Endothelial cell of umbilical vein (primary cell): ENCODE measurements around the gene CCDC80. TPM values are rescaled to one million over a fixed set of nuclear protein-coding genes. Genes with fewer than 3 reads are reported as not detected.

Experiments used
- BruUV-seq: library from RNA; stranded (reverse); fragments of 400-500 nt; replicated peaks from 2 replicates; lab custom pipeline; 2021; lab: Mats Ljungman, UMichigan
- CTCF ChIA-PET: fragments of 300-600, 350-600 bp; sonication (Branson Sonifier 250); formaldehyde crosslinking; loops from one replicate; lab custom pipeline; 2021; ENCODE audit warnings: antibody characterized with exemption, inconsistent platforms; lab: Charles Lee
- POLR2A ChIA-PET: fragments of 300-600, 350-600 bp; sonication (Branson Sonifier 250); formaldehyde crosslinking; loops from one replicate; lab custom pipeline; 2021; ENCODE audit warnings: antibody characterized with exemption, inconsistent platforms; lab: Charles Lee
- DNase-seq: peaks from one replicate; pipeline ENCODE4 v3.0.0-alpha.2; 2011; ENCODE audit warnings: low read depth, low spot score
- FAIRE-seq: peaks from 2 replicates; lab custom pipeline; 2011; peaks lifted over from hg19 to GRCh38; lab: Jason Lieb, UNC
- H2AFZ ChIP-seq: 2 replicates; pipeline ENCODE4 v1.6.0; 2012; ENCODE audit warnings: low read depth, low read length, control low read depth, inconsistent platforms
- H3K27ac ChIP-seq: 2 replicates; pipeline ENCODE4 v1.5.1; 2011; ENCODE audit warnings: low read depth, mild to moderate bottlenecking, control low read depth, low read length, moderate library complexity; ENCODE audit not compliant: insufficient read depth
- H3K27me3 ChIP-seq, 2 experiments: 2 replicates each; pipeline versions ENCODE4 v1.6.0 to v1.6.1; 2011; ENCODE audit warnings: low read length in 2 of 2, mixed read lengths in 1 of 2; ENCODE audit not compliant: control insufficient read depth in 2 of 2, insufficient read depth in 2 of 2
- H3K36me3 ChIP-seq, 2 experiments: 2 replicates in 1 of 2; 3 replicates in 1 of 2; pipeline ENCODE4 v1.5.1; 2011; ENCODE audit warnings: low read length in 2 of 2, mild to moderate bottlenecking in 1 of 2, moderate library complexity in 1 of 2; ENCODE audit not compliant: control insufficient read depth in 2 of 2, insufficient read depth in 2 of 2; ENCODE audit errors: extremely low read depth in 1 of 2
- H3K4me1 ChIP-seq: 3 replicates; pipeline ENCODE4 v1.5.1; 2011; ENCODE audit warnings: mild to moderate bottlenecking, low read length; ENCODE audit not compliant: control insufficient read depth, insufficient read depth; ENCODE audit errors: extremely low read depth
- H3K4me2 ChIP-seq: 2 replicates; pipeline ENCODE4 v1.6.1; 2011; ENCODE audit warnings: low read length, control low read depth, mixed read lengths; ENCODE audit not compliant: insufficient read depth
- H3K4me3 ChIP-seq, 3 experiments: fragments of 200-600 bp in 1 of 3; sonication (generic), shearing (Covaris generic) in 1 of 3; replicated peaks in 1 of 3; 2 replicates each; pipeline ENCODE4 v1.5.1; 2011 to 2016; ENCODE audit warnings: control low read depth in 3 of 3, low read length in 3 of 3, mild to moderate bottlenecking in 2 of 3, inconsistent platforms in 1 of 3, low read depth in 1 of 3, moderate library complexity in 1 of 3; ENCODE audit not compliant: insufficient read depth in 1 of 3
- H3K79me2 ChIP-seq: 2 replicates; pipeline ENCODE4 v1.6.0; 2012; ENCODE audit warnings: low read length, inconsistent platforms; ENCODE audit not compliant: control insufficient read depth, insufficient read depth
- H3K9ac ChIP-seq: replicated peaks from 2 replicates; pipeline ENCODE3; 2011; ENCODE audit warnings: low read length, control low read depth; ENCODE audit not compliant: insufficient read depth; ENCODE audit errors: extremely low read depth
- H3K9me1 ChIP-seq: replicated peaks from 3 replicates; pipeline ENCODE4 v1.6.0; 2011; ENCODE audit warnings: mild to moderate bottlenecking, low read length; ENCODE audit not compliant: control insufficient read depth, insufficient read depth; ENCODE audit errors: extremely low read depth
- H3K9me3 ChIP-seq: replicated peaks from 2 replicates; pipeline ENCODE4 v1.5.1; 2012; ENCODE audit warnings: low read length, inconsistent platforms; ENCODE audit not compliant: control insufficient read depth, insufficient read depth
- H4K20me1 ChIP-seq: replicated peaks from 2 replicates; pipeline ENCODE3; 2011; ENCODE audit warnings: mild to moderate bottlenecking, low read length; ENCODE audit not compliant: control insufficient read depth, insufficient read depth; ENCODE audit errors: extremely low read depth
- EZH2 ChIP-seq: IDR thresholded peaks from 2 replicates; pipeline ENCODE4 v1.6.1; 2012; ENCODE audit warnings: borderline replicate concordance, low read depth, mild to moderate bottlenecking, moderate library complexity, low read length, inconsistent platforms; ENCODE audit not compliant: severe bottlenecking
- FOS ChIP-seq: IDR thresholded peaks from 2 replicates; pipeline ENCODE4 v1.6.1; 2011; ENCODE audit warnings: mild to moderate bottlenecking, low read length, moderate library complexity, borderline replicate concordance; ENCODE audit not compliant: insufficient read depth
- GATA2 ChIP-seq: IDR thresholded peaks from 2 replicates; pipeline ENCODE4 v1.7.0; 2011; ENCODE audit warnings: low read depth, mild to moderate bottlenecking, moderate library complexity, mixed read lengths, low read length; ENCODE audit not compliant: insufficient read length, insufficient read depth
- JUN ChIP-seq: IDR thresholded peaks from 2 replicates; pipeline ENCODE4 v1.6.1; 2011; ENCODE audit warnings: borderline replicate concordance, low read depth; ENCODE audit not compliant: insufficient read length, insufficient read depth
- MYC ChIP-seq: IDR thresholded peaks from one replicate; pipeline ENCODE4 v1.6.1; 2011; ENCODE audit warnings: mild to moderate bottlenecking, low read depth, low read length
- POLR2A ChIP-seq: IDR thresholded peaks from 2 replicates; pipeline ENCODE4 v1.6.1; 2012; ENCODE audit warnings: low read depth, mild to moderate bottlenecking, control low read depth, low read length
- POLR2AphosphoS5 ChIP-seq: IDR thresholded peaks from 2 replicates; pipeline ENCODE4 v1.6.1; 2012; ENCODE audit warnings: low read depth, mild to moderate bottlenecking, control low read depth, low read length, moderate library complexity; ENCODE audit not compliant: insufficient read depth
- dilution Hi-C: fragments of 300-500 bp; cut with MboI; formaldehyde crosslinking; loops from one replicate; pipeline ENCODE4 v1.15.0; 2019; ENCODE audit warnings: low sequenced_read_pairs; ENCODE audit not compliant: extremely low pct_ligation_motif_present
- intact Hi-C: fragments of 100-400 bp; cut with micrococcal nuclease; formaldehyde crosslinking; loops from one replicate; pipeline ENCODE4 v1.10.0; 2022
- polyA plus RNA-seq, 4 experiments: library from polyadenylated mRNA; depleted of rRNA in 3 of 4; stranded (reverse) in 3 of 4; unstranded in 1 of 4; fragments of >200 nt; gene quantifications; 2 replicates each; pipeline versions ENCODE4 v1.2.1 to v1.2.3, GENCODE V29; 2011 to 2012; ENCODE audit warnings: missing spikeins in 1 of 4
- total RNA-seq: library from RNA; stranded (reverse); gene quantifications from 2 replicates; pipeline ENCODE4 v1.2.3, GENCODE V29; 2021
- TF ChIP-seq, protein P1 (sequence below): IDR thresholded peaks from 2 replicates; pipeline ENCODE4 v1.6.1; 2011; ENCODE audit not compliant: insufficient read depth, insufficient read length
- TF ChIP-seq, protein P2 (sequence below), 2 donors: IDR thresholded peaks; 1 replicate in 1 of 2; 2 replicates in 1 of 2; pipeline ENCODE4 v1.5.1; 2011; ENCODE audit warnings: low read length in 2 of 2, mild to moderate bottlenecking in 2 of 2, moderate library complexity in 2 of 2, control low read depth in 1 of 2, inconsistent platforms in 1 of 2, low read depth in 1 of 2; ENCODE audit not compliant: insufficient read depth in 1 of 2; ENCODE audit errors: extremely low read depth in 1 of 2

The CCDC80 gene
- total and polyA plus RNA-seq, 2 donors (not counting 3 experiments of a cell fraction or from before 2014, with no cell fraction given), result 28.4 to 77.2 TPM

DNA sequence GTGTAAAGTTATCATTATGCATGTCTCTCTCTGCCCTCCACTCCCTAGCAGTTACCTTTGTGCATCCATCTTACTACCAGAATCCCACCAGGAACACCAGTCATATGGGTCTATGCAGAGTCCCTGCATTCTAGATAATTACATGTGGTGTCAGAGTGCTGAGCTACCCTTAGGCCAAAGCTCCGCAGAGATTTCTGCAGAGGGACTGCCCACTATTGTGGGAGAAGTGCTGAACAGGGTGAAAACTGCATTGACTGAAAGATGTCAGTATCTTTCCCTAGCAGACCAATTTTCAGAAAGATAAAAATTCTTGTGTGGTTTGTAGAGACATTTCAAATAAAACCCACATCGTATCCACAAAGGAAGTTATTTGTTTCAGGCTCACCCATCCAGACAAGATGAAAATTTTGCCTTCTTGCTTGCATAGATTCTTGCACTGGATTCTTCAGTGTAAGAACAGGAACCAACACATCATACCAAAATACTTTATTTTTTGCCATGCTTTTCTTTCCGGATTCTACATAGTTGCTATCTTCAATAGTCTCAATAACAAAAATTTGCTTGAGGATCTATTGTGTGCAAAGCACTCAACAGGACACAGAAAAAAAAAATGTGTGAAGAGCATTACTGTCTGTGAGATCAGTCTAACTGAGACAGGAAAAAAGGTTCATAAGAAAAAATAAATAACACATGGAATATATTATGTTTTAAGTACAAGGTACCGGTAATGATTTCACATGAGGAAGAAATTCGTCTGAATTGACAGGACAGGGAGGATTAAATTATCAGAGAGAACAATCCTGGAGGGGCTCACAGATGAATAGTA is 32.0 kb upstream of the CCDC80 start:
- TF ChIP-seq POLR2AphosphoS5 (no peak), EZH2 (no peak), POLR2A (no peak), MYC (no peak), FOS (no peak), JUN (no peak), GATA2 (no peak)
- TF ChIP-seq, protein P1, sequence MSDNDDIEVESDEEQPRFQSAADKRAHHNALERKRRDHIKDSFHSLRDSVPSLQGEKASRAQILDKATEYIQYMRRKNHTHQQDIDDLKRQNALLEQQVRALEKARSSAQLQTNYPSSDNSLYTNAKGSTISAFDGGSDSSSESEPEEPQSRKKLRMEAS, result no peak
- TF ChIP-seq, protein P2, sequence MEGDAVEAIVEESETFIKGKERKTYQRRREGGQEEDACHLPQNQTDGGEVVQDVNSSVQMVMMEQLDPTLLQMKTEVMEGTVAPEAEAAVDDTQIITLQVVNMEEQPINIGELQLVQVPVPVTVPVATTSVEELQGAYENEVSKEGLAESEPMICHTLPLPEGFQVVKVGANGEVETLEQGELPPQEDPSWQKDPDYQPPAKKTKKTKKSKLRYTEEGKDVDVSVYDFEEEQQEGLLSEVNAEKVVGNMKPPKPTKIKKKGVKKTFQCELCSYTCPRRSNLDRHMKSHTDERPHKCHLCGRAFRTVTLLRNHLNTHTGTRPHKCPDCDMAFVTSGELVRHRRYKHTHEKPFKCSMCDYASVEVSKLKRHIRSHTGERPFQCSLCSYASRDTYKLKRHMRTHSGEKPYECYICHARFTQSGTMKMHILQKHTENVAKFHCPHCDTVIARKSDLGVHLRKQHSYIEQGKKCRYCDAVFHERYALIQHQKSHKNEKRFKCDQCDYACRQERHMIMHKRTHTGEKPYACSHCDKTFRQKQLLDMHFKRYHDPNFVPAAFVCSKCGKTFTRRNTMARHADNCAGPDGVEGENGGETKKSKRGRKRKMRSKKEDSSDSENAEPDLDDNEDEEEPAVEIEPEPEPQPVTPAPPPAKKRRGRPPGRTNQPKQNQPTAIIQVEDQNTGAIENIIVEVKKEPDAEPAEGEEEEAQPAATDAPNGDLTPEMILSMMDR (IDR thresholded peaks at IDR 0.05; ENCODE audit: extremely low read depth in 1 of 2, insufficient read depth in 1 of 2, low read depth in 1 of 2, low read length in 2 of 2), result no peak
- CTCF ChIA-PET, result no interaction called here
- dilution Hi-C loops, result no loop called here

More for the DNA sequence above, 32.0 kb upstream of the CCDC80 start:
- FAIRE-seq (no peak), DNase-seq (no peak)
- H3K9me1 ChIP-seq, result no peaks in the 10 kb centered on the region
- no peaks in the 10 kb centered on the region for H3K27me3 ChIP-seq
- H3K9ac ChIP-seq, result no peak overlapping the region
- POLR2A ChIA-PET, result no interaction called here
- intact Hi-C loops, result no loop called here
- no peak overlapping the region for H3K4me2 ChIP-seq
- H3K27ac ChIP-seq, result no peak overlapping the region
- H3K9me3 ChIP-seq, result no peaks in the 10 kb centered on the region
- no peaks in the 10 kb centered on the region for H3K79me2 ChIP-seq
- peak overlapping the region; percentile 7 for H2AFZ ChIP-seq
- no peaks in the 10 kb centered on the region for H3K36me3 ChIP-seq
- no peaks in the 10 kb centered on the region for H4K20me1 ChIP-seq
- no peak overlapping the region for H3K4me3 ChIP-seq
- BruUV-seq, result no TSS peak
- H3K4me1 ChIP-seq, result peaks cover 12% of the 10 kb centered on the region
